GM10266 (cell line): Measurements from ENCODE around the gene PRKN.
"Not testable (repeated sequence)": the region's sequence is repeated elsewhere in the genome, so short reads cannot be mapped to it uniquely, and the experiment has no call there.

Experiments
- DNase-seq: peaks from one replicate; pipeline ENCODE4 v3.0.0; 2012; ENCODE audit errors: extremely low spot score
- TF ChIP-seq, protein P1 (sequence below): IDR thresholded peaks from 2 replicates; pipeline ENCODE4 v1.5.1; 2012; ENCODE audit warnings: mild to moderate bottlenecking, low read depth; ENCODE audit not compliant: control insufficient read depth, insufficient read depth; ENCODE audit errors: missing control alignments

PRKN gene

DNA sequence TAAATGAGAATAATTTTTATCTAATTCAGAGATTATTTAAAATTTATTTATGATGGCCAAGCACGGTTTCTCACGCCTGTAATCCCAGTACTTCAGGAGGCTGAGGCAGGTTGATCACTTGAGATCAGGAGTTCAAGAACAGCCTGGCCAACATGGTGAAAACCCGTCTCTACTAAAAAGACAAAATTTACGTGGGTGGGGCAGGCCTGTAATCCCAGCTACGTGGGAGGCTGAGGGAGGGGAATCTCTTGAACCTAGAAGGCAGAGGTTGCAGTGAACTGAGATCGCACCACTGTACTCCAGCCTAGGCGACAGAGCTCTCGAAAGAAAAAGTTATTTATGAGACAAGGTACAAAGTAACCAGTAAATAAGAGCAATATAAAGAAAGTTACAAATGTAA, 1394.2 kb downstream of the PRKN start:
- TF ChIP-seq, protein P1, sequence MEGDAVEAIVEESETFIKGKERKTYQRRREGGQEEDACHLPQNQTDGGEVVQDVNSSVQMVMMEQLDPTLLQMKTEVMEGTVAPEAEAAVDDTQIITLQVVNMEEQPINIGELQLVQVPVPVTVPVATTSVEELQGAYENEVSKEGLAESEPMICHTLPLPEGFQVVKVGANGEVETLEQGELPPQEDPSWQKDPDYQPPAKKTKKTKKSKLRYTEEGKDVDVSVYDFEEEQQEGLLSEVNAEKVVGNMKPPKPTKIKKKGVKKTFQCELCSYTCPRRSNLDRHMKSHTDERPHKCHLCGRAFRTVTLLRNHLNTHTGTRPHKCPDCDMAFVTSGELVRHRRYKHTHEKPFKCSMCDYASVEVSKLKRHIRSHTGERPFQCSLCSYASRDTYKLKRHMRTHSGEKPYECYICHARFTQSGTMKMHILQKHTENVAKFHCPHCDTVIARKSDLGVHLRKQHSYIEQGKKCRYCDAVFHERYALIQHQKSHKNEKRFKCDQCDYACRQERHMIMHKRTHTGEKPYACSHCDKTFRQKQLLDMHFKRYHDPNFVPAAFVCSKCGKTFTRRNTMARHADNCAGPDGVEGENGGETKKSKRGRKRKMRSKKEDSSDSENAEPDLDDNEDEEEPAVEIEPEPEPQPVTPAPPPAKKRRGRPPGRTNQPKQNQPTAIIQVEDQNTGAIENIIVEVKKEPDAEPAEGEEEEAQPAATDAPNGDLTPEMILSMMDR = no peak
- DNase-seq = no peak

DNA sequence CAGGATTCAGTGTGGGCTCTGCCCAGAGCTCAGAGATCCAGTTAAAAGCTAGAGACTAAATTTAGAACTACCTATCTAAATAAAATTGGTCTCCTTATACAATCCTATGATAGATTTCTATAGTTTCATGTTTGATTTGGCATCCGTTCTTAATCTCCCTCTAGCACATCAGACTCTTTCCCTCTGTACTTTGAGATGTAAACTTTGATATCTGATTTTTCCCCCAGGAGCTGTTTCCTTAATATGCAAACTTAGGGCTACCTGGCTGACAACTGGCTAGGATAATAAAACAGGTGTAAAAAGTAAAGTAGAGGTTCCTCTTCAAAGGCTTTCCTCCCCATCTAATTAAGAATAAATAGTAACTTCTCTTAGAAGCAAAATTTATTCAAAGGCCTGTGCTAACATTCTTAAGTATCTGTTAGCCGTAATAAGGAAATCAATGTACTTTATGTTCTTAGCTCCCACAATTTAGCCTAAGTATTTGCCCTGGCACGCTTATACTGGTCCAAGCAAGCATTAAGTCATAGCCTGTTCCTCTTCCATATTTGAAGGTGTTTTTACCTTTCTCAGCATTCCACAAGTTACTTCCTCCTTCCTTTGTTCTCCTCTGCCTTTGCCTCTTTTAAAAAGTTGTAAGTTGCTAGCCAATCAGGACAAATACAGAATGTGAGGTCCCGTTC, 1396.0 kb downstream of the PRKN start:
- not testable (repeated sequence) for DNase-seq

DNA sequence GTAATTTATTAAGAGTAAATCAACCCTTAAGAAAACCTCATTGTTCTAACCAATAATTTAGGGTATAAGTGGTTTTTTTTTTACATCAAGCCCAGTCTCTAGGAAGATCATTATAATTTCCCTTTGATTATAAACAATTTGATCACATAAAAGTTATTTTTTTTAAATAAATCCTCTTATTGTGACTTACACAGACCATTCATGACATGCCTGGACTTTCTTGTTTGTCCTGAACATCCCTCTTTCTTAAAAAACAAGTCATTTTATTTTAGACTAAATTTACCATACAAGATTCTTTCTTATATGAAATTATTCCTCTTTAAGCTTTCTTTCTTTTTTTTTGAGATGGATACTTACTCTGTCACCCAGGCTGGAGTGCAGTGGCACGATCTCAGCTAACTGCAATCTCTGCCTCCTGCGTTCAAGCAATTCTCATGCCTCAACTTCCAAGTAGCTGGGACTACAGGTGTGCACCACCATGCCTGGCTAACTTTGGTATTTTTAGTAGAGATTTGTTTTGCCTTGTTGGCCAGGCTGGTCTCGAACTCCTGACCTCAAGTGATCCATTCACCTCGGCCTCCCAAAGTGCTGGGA, 1400.1 kb downstream of the PRKN start:
- TF ChIP-seq, protein P1 = no peak
- DNase-seq = no peak

DNA sequence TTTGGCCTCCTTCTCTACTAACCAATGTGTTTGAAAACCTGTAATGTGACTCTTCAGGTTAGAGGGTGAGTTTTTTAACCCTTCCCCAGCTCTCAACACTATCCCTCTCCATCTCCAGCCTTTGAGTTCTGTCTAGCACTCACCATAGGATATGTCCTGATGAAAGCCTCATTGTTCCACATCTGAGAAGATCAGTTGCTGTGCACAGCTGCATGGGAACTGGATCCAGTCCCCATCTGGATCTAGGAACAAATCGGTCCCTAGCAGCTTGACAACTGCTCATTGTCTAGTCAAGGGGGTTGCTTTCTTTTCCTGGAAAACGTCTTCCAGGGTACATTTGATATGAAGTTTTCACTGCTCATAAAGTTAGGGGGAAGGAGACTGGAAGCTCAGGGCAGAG, 1408.3 kb downstream of the PRKN start:
- TF ChIP-seq, protein P1 = no peak
- no peak for DNase-seq

DNA sequence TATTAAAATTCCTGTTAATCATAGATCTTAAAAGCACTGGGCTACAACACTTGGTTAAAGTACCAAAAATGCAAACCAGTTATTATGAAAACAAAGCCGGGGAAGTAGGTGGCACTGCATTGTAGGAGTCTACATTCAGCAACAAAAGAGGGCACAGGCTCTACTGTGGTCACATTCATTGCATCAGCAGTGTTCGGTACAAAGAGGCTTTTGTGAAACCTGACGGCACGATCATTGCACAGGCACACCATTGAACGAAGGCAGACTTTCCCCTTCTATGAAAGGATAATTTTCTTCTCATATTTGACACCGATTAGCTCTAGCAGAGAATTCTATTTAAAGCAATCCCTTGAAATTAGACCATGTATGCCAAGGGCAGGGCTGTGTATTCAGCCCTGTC, 1409.1 kb downstream of the PRKN start:
- TF ChIP-seq, protein P1 = no peak
- no peak for DNase-seq

DNA sequence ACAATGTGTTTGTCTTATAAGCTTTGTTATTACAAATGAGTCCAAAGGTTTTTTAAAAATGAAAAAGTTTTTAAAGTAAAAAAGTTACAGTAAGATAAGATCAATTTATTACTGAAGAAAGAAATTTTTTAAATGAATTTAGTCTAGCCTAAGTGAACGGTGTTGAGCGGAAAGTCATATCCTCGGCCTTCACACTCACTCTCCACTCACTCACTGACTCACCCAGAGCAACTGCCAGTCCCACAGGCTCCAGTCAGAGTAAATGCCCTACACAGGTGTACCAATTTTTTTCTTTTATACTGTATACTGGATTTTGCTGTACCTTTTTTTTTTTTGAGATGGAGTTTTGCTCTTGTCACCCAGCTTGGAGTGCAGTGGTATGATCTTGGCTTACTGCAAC, 1411.0 kb downstream of the PRKN start:
- no peak for DNase-seq
- TF ChIP-seq, protein P1 = no peak

DNA sequence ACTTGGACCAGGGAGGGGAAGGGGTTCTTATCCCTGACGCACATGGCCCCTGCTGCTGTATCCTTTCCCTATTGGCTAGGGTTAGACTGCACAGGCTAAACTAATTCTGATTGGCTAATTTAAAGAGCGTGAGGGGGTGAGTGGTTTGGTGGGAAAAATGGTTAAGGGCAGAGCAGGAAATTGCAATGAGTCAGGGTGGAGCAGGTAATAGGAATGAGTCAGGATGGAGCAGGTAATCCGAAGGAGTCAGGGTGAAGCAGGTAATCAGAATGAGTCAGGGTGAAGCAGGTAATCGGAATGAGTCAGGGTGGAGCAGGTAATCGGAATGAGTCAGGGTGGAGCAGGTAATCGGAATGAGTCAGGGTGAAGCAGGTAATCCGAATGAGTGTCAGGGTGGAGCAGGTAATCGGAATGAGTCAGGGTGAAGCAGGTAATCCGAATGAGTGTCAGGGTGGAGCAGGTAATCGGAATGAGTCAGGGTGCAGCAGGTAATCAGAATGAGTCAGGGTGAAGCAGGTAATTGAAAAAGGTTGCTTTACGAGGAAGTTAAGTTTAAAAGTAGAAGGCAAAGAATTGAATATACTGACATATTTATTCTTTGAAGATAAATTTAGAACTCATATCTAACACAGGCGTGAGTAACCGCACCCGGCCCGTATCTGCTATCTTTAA, 1412.2 kb downstream of the PRKN start:
- DNase-seq = not testable (repeated sequence)

DNA sequence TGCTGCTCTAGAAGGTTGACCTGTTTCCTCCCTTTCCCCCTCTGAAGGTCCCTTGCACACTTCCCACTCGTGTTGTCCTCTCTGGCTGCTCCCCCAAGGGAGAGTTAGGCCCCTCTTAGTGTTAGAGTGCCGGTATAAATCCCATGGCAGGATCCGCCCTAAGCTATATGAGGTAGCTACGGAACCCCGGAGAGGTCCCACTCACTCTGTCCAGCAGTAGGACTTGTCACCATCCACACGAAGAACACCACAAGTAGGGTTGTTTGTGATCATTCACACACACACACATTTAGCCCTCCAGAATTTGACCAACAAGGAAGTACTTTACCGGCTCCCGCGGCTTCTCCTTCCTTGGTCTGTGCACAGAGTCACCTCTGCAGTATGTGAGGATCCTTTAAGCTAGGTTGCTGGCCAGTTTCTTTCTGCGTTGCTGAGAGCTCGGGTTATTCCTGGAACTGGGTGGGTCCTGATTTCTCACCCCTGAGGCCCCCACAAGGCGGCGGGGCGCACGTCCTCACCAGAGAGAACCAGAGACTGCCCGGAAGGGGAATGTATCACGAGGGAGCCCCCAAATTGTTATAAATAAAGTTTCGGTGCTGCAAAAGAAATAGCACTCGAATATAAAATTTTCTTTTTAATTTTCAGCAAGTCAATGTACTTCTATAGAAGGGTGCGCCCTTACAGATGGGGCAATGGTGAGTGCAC, 1412.9 kb downstream of the PRKN start:
- not testable (repeated sequence) for DNase-seq
